ENCODE data around the gene SEC14L2.
A peak's percentile ranks its signal among the peaks of the same experiment; 100 is the strongest.

SEC14L2 gene
- 3.5 to 23.5 (median 5.7) reads per million in 9 experiments for total RNA-seq

DNA sequence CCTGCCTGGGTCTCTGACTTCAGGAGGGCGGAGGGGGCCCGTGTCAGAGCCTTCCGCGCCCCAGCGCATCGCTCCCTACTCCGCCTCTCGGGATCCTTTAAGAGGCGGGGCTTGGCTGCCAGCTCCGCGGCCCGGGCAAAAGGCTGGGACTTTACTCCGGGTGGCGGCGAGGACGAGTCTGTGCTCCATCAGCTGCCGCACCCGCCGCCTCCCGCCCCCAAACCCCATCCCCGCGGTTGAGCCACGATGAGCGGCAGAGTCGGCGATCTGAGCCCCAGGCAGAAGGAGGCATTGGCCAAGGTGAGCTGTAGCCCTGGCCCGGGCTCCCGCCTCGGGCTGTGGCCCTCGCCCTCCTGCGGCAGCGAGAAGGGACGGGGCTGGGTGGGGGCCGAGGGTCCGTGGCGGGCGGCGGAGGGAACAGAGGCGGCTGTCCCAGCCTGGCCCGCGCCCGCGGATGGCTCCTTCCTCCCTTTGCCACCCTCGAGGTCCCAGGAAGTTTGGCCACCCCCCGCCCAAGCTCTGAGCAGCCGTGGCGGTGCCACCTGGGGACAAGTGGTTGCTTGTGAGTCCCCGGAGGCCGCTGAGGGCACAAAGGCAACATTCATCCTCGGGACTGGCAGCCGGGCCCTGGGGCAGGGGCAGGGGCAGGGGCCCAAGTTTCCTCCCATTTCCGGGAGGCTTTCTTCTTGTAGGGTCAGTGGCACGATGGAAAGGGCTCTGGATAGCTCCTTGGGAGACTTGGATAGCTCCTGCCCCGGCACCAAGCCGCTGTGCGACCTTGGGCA, at the start of gene SEC14L2:
Gene SEC14L2 (plus strand): TSS at position 148 of the 785 bp plus-strand sequence. CDS start 99 bp downstream, at position 247.
- Mint-ChIP-seq H3K9me3 (no peaks in the 10 kb centered on the region), H3K4me3 (peak within 1 kb of the TSS; percentile 82 to 84), H3K27ac (peak within 1 kb of the TSS in 1 of 2 donors; percentile 80), H3K27me3 (peaks cover 37 to 62% of the 10 kb centered on the region in 2 donors), H3K36me3 (ENCODE audit: insufficient read depth) (peaks cover 10% of the 10 kb centered on the region), H3K4me1 (ENCODE audit: low read depth in 2 of 2) (peaks cover 23 to 26% of the 10 kb centered on the region in 2 donors)
- peak; percentile 81 for ATAC-seq (replicated peaks)
- DNase-seq: peak; percentile 18 to 38 (median 26)

DNA sequence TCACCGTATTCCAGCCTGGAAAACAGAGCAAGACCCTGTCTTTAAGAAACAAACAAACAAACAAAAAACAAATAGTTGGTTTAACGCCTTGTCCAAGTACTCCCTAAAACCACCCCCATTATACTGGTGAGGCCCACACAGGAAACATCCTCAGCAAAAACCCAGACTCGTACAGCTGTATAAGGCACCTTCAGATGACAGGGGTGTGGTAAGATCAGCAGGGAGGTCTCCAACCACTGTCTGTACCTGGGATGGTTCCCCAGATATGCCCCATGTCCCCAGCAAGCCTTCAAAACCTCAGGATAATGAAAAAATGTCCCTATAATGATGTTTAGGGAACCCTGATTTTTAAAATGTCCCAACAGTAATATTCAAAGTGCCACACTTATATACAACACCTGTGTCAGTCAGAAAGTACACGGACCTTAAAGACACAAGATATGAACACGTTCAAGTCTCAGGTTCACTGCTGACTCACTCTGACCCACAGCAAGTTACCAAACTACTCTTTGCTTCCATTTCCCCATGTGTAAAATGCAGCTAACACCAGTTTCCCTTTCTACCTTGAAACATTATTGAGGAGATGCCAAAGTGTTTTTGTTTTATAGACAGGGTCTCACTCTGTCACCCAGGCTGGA, 49.4 kb upstream of the SEC14L2 start:
- Mint-ChIP-seq H3K4me1 (ENCODE audit: low read depth in 2 of 2) (peaks cover 16 to 37% of the 10 kb centered on the region in 2 donors), H3K9me3 (no peaks in the 10 kb centered on the region), H3K4me3 (no peak overlapping the region), H3K27me3 (no peaks in the 10 kb centered on the region), H3K27ac (peak overlapping the region; percentile 57 to 67), H3K36me3 (ENCODE audit: insufficient read depth) (peaks cover 87% of the 10 kb centered on the region)
- DNase-seq (no peak), ATAC-seq (replicated peaks) (no peak)

DNA sequence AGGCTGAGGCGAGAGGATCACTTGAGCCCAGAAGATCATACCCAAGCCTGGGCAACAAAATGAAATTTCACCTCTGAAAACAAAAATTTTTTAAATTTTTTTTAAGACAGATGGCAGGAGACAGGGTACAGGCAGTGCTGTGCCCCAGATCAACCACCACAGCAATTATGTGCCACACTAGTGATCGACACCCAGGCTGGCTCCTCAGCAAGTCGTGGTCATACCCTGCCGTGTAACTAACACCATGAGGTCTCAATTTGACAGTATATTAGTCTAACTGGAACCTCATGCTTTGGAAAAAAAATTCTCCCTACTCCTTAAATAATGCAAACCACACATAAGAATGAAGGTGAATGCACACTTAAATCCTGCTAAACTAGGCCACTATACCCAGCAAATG, 48.4 kb upstream of the SEC14L2 start:
- Mint-ChIP-seq H3K4me1 (ENCODE audit: low read depth in 2 of 2) (peaks cover 21 to 46% of the 10 kb centered on the region in 2 donors), H3K9me3 (no peaks in the 10 kb centered on the region), H3K27ac (peak overlapping the region; percentile 55 to 67), H3K27me3 (no peaks in the 10 kb centered on the region), H3K4me3 (peak overlapping the region; percentile 8 to 34), H3K36me3 (ENCODE audit: insufficient read depth) (peaks cover 85% of the 10 kb centered on the region)
- no peak for ATAC-seq (replicated peaks)
- DNase-seq: no peak

DNA sequence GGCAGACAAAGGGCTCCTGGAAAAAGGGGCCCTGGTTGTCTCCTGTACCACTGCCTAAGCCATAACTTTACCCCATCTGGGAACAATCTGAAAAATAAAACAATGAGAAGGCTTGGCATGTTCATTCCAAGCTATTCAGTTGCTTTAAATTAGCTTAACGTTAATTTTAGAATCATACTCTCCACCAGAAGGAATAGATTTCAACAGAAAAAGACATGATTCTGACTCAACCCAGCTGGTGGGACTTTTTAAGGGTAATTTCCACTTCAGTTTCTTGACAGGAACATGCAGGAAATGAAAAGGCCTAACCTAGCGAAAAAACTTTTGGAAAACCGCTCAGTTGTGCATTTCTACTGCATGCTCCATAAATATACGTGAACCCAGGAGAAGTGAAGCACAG, 48.0 kb upstream of the SEC14L2 start:
- Mint-ChIP-seq H3K36me3 (ENCODE audit: insufficient read depth) (peaks cover 85% of the 10 kb centered on the region), H3K27ac (peak overlapping the region; percentile 55 to 67), H3K9me3 (no peaks in the 10 kb centered on the region), H3K4me3 (peak overlapping the region; percentile 8 to 34), H3K27me3 (no peaks in the 10 kb centered on the region), H3K4me1 (ENCODE audit: low read depth in 2 of 2) (peaks cover 23 to 50% of the 10 kb centered on the region in 2 donors)
- DNase-seq (no peak), ATAC-seq (replicated peaks) (no peak)

DNA sequence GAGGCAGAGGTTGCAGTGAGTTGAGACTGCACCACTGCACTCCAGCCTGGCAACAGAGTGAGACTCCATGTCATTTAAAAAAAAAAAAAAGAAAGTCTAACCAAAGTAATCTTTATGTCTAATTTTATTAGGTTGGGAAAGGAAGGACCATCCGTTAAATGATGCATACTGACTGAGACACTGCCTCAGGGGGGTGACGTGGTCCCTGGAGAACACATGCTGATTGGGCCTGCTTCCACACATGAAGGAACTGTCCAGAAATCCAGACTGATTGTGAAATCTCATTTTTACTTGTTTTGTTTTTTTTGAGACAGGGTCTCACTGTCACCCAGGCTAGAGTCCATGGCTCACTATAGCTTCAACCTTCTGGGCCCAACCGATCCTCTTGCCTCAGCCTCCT, 45.6 kb upstream of the SEC14L2 start:
- Mint-ChIP-seq H3K4me3 (no peak overlapping the region), H3K27ac (peak overlapping the region; percentile 23 to 25), H3K4me1 (ENCODE audit: low read depth in 2 of 2) (peaks cover 41 to 73% of the 10 kb centered on the region in 2 donors), H3K36me3 (ENCODE audit: insufficient read depth) (peaks cover 80% of the 10 kb centered on the region), H3K27me3 (no peaks in the 10 kb centered on the region), H3K9me3 (no peaks in the 10 kb centered on the region)
- DNase-seq (no peak), ATAC-seq (replicated peaks) (no peak)

DNA sequence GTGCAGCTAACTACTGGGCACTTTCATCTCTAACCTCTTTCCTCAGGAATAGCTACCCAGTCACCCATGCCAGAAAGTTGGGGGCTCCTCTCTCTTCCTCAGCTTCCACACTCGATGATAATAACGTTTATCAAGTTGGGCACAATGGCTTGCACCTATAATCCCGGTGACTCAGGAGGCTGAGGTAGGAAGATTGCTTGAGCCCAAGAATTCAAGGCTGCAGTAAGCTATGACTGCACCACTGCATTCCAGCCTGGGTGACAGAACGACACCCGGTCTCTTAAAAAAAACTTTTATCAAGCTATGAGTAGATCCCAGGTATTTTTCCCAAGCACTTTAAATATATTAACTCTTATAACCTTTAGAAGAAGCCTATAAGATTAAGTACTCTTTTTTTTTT, 42.2 kb upstream of the SEC14L2 start:
- H3K27ac Mint-ChIP-seq: peak overlapping the region; percentile 97
- H3K9me3 Mint-ChIP-seq: no peaks in the 10 kb centered on the region
- DNase-seq (no peak), ATAC-seq (replicated peaks) (no peak)
- H3K36me3 Mint-ChIP-seq (ENCODE audit: insufficient read depth): peaks cover 67% of the 10 kb centered on the region
- peak overlapping the region; percentile 91 to 94 for H3K4me3 Mint-ChIP-seq
- H3K27me3 Mint-ChIP-seq: no peaks in the 10 kb centered on the region
- H3K4me1 Mint-ChIP-seq (ENCODE audit: low read depth in 2 of 2): peaks cover 43 to 68% of the 10 kb centered on the region in 2 donors

DNA sequence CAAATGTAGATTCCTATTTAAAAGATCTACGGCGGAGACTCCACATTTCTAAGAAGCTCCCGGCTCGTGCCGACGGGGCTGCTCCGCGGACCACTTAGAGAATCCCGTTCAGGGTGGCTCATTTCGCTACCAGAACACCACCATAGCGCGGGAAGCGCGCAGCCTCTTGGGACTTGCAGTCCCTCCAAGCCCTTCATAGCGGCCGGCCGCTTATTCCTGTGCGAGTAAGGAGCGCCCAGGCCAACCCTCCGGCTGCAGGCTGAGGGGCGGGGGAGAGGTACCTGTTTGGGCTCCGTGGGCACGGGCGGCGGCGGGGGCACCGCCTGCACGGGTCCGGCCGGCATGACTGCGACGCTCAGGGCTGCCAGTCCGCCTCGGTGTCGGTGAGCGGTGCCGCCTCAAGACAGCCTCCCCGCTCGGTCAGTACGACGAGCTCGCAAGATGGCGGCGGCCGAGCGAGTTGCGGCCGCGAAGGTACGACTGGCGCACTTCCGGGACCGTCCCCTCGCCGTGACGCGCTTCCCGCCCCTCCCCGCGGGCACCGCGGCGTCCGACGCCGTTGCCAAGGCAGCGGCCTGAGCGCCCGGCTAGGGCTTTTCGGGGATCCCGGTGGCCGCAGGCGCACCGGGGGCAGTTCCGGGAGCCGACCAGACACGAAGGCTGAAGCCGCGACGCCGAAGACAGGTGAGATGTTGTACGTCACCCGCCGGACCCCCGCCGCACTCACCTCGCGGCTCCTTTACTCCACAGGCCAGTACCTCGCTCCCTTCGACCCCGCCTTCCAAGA, 40.2 kb upstream of the SEC14L2 start, which contains the start of the genes CCDC157 and SF3A1:
Gene CCDC157 (plus strand): TSS at position 559 of the 787 bp plus-strand sequence. CDS start 8,994 bp downstream, outside the sequence.
Gene SF3A1 (minus strand): TSS at position 446 of the 787 bp plus-strand sequence. CDS start 102 bp downstream, at position 344.
- ATAC-seq (replicated peaks) (peak; percentile 86), DNase-seq (peak; percentile 81 to 87 (median 83))
- Mint-ChIP-seq H3K4me3 (peak within 1 kb of the TSS; percentile 91 to 94), H3K27me3 (no peaks in the 10 kb centered on the region), H3K4me1 (ENCODE audit: low read depth in 2 of 2) (peaks cover 38 to 52% of the 10 kb centered on the region in 2 donors), H3K27ac (peak within 1 kb of the TSS; percentile 97), H3K9me3 (no peaks in the 10 kb centered on the region), H3K36me3 (ENCODE audit: insufficient read depth) (peaks cover 51% of the 10 kb centered on the region)

DNA sequence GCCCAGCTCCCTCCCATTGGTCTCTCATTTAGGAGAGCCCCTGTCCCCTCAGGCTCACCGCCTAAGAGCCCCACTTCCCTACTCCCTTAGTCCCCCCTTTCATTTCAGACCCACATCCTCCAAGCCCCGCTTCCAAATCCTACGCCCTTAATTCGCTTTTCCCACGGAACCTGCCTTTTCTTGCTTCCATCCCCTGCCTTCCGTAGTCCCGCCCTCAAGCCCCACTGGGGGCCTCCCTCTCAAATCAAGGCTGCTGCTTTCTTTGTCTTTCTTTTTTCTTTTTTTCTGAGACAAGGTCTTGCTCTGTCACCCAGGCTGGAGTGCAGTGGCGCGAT, 39.6 kb upstream of the SEC14L2 start:
- Mint-ChIP-seq H3K36me3 (ENCODE audit: insufficient read depth) (peaks cover 46% of the 10 kb centered on the region), H3K9me3 (no peaks in the 10 kb centered on the region), H3K4me1 (ENCODE audit: low read depth in 2 of 2) (peaks cover 38 to 51% of the 10 kb centered on the region in 2 donors), H3K27me3 (no peaks in the 10 kb centered on the region), H3K4me3 (peak overlapping the region; percentile 91 to 94), H3K27ac (peak overlapping the region; percentile 97)
- ATAC-seq (replicated peaks): peak; percentile 3
- no peak for DNase-seq

DNA sequence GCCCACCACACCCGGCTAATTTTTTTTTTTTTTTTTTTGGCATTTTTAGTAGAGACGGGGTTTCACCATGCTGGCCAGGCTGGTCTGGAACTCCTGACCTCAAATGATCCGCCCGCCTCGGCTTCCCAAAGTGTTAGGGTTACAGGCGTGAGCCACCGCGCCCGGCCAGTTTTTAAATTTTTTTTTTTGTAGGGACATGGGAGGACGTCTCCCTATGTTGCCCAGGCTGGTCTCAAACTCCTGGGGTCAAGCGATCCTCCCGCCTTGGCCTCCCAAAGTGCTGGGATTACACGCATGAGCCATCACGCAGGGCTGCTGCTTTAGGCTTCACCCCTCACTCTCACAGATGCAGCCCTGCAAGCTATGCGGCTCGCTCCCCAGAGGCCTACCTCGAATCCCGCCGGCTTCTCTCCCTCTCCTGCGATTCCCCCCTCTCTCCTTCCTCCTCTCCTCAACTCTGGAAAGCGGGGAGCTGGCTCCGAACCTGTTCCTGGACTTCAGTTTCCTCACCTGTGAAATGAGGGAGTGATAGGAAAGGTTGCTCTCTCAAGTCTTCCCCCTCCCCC, 39.1 kb upstream of the SEC14L2 start:
- Mint-ChIP-seq H3K27ac (peak overlapping the region; percentile 97), H3K4me1 (ENCODE audit: low read depth in 2 of 2) (peaks cover 35 to 49% of the 10 kb centered on the region in 2 donors), H3K27me3 (no peaks in the 10 kb centered on the region), H3K36me3 (ENCODE audit: insufficient read depth) (peaks cover 44% of the 10 kb centered on the region), H3K4me3 (peak overlapping the region; percentile 91 to 94), H3K9me3 (no peaks in the 10 kb centered on the region)
- ATAC-seq (replicated peaks) (no peak), DNase-seq (no peak)

DNA sequence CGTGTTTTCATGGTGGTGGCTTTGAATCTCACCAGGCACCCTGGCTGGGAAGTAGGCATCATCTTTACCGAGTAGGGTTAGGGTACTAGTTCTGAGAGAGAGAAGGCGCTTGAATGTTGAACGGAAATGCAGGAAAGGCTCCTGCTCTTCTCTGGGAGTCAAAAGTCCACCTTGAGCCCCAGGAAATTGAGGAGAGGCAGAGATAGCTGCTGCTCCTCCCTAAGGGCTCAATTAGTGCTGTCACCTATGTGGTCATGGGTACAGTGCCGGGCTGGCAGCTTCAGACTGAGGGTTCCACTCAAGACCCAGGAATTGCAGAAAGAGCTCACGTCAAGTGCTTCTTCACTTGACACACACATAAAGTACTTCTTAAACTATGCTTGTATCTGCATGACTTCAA, 38.3 kb upstream of the SEC14L2 start:
- Mint-ChIP-seq H3K4me3 (peak overlapping the region in 1 of 2 donors; percentile 12), H3K27ac (no peak overlapping the region), H3K27me3 (no peaks in the 10 kb centered on the region), H3K36me3 (ENCODE audit: insufficient read depth) (peaks cover 44% of the 10 kb centered on the region), H3K9me3 (no peaks in the 10 kb centered on the region), H3K4me1 (ENCODE audit: low read depth in 2 of 2) (peaks cover 33 to 42% of the 10 kb centered on the region in 2 donors)
- no peak for ATAC-seq (replicated peaks)
- DNase-seq: no peak

DNA sequence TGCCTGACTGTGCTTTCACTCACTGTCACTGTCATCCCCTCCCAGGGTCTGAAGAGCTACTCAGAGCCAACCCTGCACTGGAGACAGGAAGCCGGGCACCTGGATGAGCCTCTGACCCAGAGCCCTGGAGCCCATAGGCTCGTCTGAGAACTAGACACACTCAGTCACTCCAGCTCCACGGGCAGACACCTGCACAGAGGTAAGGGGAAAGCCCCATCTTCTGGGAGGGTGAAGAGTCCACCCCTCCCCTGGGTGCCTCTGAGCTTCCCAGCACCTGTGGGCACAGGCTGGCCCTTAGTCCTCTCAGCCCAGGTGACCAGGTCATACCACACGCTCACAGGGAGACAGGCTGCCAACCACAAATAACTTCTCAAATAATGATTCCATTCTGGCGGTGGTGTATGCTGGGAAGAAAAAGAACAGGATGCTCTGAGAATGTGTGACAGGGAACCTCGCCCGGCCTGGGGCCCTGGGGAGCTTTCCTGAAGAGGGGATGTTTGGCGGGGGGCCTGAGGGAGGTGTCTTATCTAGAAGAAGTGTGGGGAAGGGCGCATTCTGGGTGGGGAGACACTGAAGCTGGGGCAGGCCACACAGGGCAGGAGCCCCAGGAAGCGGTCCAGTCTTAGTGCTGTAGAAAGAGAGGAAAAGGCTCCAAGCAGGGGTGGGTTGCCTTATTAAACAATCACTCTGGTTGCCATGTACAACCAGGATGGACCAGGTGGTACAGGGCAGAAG, 34.7 kb upstream of the SEC14L2 start:
- H3K27ac Mint-ChIP-seq: no peak overlapping the region
- no peak for ATAC-seq (replicated peaks)

DNA sequence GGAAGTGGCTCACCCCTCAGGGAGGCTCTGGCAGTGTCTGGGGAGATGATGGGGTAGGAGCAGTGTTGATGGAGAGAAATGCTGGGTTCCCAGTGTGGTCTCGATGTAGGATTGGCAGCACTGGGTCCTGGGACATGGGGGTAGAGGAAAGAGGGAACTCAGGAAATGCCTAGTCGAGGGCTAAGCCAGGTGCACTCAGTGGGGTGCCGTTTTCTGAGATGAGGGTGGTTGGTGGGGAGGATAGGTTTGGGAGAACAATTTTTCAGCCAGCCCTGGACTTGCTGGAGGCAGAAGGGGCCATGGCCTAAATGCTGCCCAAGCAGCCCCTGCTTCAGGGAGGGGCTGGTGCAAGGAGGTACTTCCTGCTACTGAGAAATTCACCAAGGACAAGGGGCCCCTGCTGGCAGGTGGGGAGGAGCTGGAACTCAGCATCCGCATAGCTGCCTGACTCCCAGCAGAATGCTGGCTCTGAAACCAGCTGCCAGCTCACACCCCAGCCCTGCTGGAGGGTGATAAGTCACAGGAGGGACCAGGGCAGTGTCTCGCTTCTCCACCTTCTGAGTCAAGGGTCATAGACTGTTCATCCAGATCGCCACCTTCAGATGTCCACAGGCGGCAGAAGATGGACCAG, 34.1 kb upstream of the SEC14L2 start:
- ATAC-seq (replicated peaks) (no peak), DNase-seq (no peak)
- Mint-ChIP-seq H3K4me1 (ENCODE audit: low read depth in 2 of 2) (peaks cover 4 to 9% of the 10 kb centered on the region in 2 donors), H3K27me3 (no peaks in the 10 kb centered on the region), H3K36me3 (ENCODE audit: insufficient read depth) (peaks cover 19% of the 10 kb centered on the region), H3K4me3 (no peak overlapping the region), H3K9me3 (no peaks in the 10 kb centered on the region), H3K27ac (no peak overlapping the region)

More for the DNA sequence above, 34.7 kb upstream of the SEC14L2 start:
- Mint-ChIP-seq H3K27me3 (no peaks in the 10 kb centered on the region), H3K4me3 (no peak overlapping the region), H3K36me3 (ENCODE audit: insufficient read depth) (peaks cover 24% of the 10 kb centered on the region), H3K4me1 (ENCODE audit: low read depth in 2 of 2) (peaks cover 7 to 13% of the 10 kb centered on the region in 2 donors), H3K9me3 (no peaks in the 10 kb centered on the region)
- DNase-seq: no peak
